Colonic mucosa (tissue), 4 donors: ENCODE results near the gene CCSAP. TPM values are rescaled to one million over a fixed set of nuclear protein-coding genes. Genes with fewer than 3 reads are reported as not detected.

Experiments used
- DNase-seq: peaks from one replicate; pipeline ENCODE4 v3.0.0-alpha.2; 2020
- H3K27ac ChIP-seq: fragments of 200-600 bp; one replicate; pipeline ENCODE4 v1.8.0; 2021
- H3K27me3 ChIP-seq: fragments of 200-600 bp; one replicate; pipeline ENCODE4 v1.8.0; 2021
- H3K36me3 ChIP-seq: fragments of 200-600 bp; one replicate; pipeline ENCODE4 v1.8.0; 2021
- H3K4me1 ChIP-seq: fragments of 200-600 bp; one replicate; pipeline ENCODE4 v1.8.0; 2021; ENCODE audit warnings: mild to moderate bottlenecking
- H3K4me3 ChIP-seq: fragments of 200-600 bp; one replicate; pipeline ENCODE4 v1.8.0; 2021
- H3K9ac ChIP-seq, 2 donors: one replicate each; pipeline ENCODE4 v1.7.0; 2013; ENCODE audit warnings: control low read depth in 2 of 2, low read depth in 2 of 2, low read length in 2 of 2
- H3K9me3 ChIP-seq: fragments of 200-600 bp; one replicate; pipeline ENCODE4 v1.8.0; 2021
- CTCF ChIP-seq: fragments of 200-600 bp; IDR thresholded peaks from one replicate; pipeline ENCODE4 v1.8.0; 2022; ENCODE audit warnings: antibody characterized with exemption, mild to moderate bottlenecking
- intact Hi-C: fragments of 100-400 bp; cut with DNase I; formaldehyde crosslinking; loops from one replicate; pipeline ENCODE4 v1.14.1; 2022
- total RNA-seq, 2 donors: library from RNA; stranded (reverse); fragmentation: NEBNext Ultra II Directional in 1 of 2; extraction: Animal tissue kit (Norgen Biotek cat#: 25700) in 1 of 2; gene quantifications; one replicate each; pipeline ENCODE4 v1.2.1, GENCODE V29; 2021
- donor health status: healthy.
- donor health status: DM: no; HTN: no; CAD: no.
- donor health status: DM: no; HTN: no; CAD: no.

Gene CCSAP
- total RNA-seq, 2 donors from 2014 or later: 5.2 to 6.2 TPM

- DNase-seq: no peak
- no peak overlapping the region for H3K9ac ChIP-seq
- no peak for TF ChIP-seq CTCF
- intact Hi-C loops: no loop called here
- no peaks in the 10 kb centered on the region for H3K36me3 ChIP-seq
- H3K27ac ChIP-seq: no peak overlapping the region
- no peak overlapping the region for H3K4me3 ChIP-seq
- H3K4me1 ChIP-seq: no peaks in the 10 kb centered on the region
- no peaks in the 10 kb centered on the region for H3K9me3 ChIP-seq
- H3K27me3 ChIP-seq: no peaks in the 10 kb centered on the region
Observed at GRCh38 chr1:229364207-229365065, 21.6 kb upstream of the CCSAP start.

- Histone ChIP-seq H3K36me3 (no peaks in the 10 kb centered on the region), H3K27me3 (no peaks in the 10 kb centered on the region), H3K9ac (no peak overlapping the region), H3K27ac (no peak overlapping the region), H3K9me3 (no peaks in the 10 kb centered on the region), H3K4me3 (no peak overlapping the region), H3K4me1 (no peaks in the 10 kb centered on the region)
- no peak for TF ChIP-seq CTCF
- intact Hi-C loops: no loop called here
- DNase-seq: no peak
Observed at GRCh38 chr1:229363723-229364122, 20.9 kb upstream of the CCSAP start.

GRCh38 chr1:229360420-229360819 lies 17.6 kb upstream of the CCSAP start:
- Histone ChIP-seq H3K4me1 (no peaks in the 10 kb centered on the region), H3K9me3 (no peaks in the 10 kb centered on the region), H3K27ac (no peak overlapping the region), H3K9ac (no peak overlapping the region), H3K4me3 (no peak overlapping the region), H3K36me3 (no peaks in the 10 kb centered on the region), H3K27me3 (no peaks in the 10 kb centered on the region)
- TF ChIP-seq CTCF: no peak
- intact Hi-C loops: no loop called here
- no peak for DNase-seq

- H3K4me1 ChIP-seq: no peaks in the 10 kb centered on the region
- H3K36me3 ChIP-seq: no peaks in the 10 kb centered on the region
- no peak overlapping the region for H3K4me3 ChIP-seq
- no peaks in the 10 kb centered on the region for H3K9me3 ChIP-seq
- no peak overlapping the region for H3K27ac ChIP-seq
- intact Hi-C loops: no loop called here
- H3K27me3 ChIP-seq: no peaks in the 10 kb centered on the region
- DNase-seq: no peak
- no peak overlapping the region for H3K9ac ChIP-seq
- no peak for TF ChIP-seq CTCF
Observed at GRCh38 chr1:229355661-229356060, 12.8 kb upstream of the CCSAP start.

GRCh38 chr1:229354226-229354625 lies 11.4 kb upstream of the CCSAP start:
- no peak for DNase-seq
- TF ChIP-seq CTCF: no peak
- intact Hi-C loops: no loop called here
- Histone ChIP-seq H3K4me3 (no peak overlapping the region), H3K9me3 (no peaks in the 10 kb centered on the region), H3K36me3 (no peaks in the 10 kb centered on the region), H3K27ac (no peak overlapping the region), H3K4me1 (no peaks in the 10 kb centered on the region), H3K9ac (no peak overlapping the region), H3K27me3 (no peaks in the 10 kb centered on the region)
